Epithelial cell of proximal tubule (primary cell): ENCODE data around the gene MPO. TPM values are rescaled to one million over a fixed set of nuclear protein-coding genes. Genes with fewer than 3 reads are reported as not detected.

Experiments
- DNase-seq: peaks from one replicate; pipeline ENCODE4 v3.0.0-alpha.2; 2011; ENCODE audit warnings: low read depth
- H3K4me3 ChIP-seq: 2 replicates; pipeline ENCODE4 v1.5.1; 2011; ENCODE audit warnings: low read depth, mild to moderate bottlenecking, low read length
- total RNA-seq: library from RNA; depleted of rRNA; stranded (reverse); fragments of >200 nt; gene quantifications from 2 replicates; pipeline ENCODE4 v1.2.3, GENCODE V29; 2015
- TF ChIP-seq, protein P1 (sequence below): conservative IDR thresholded peaks from 2 replicates; pipeline ENCODE4 v1.5.1; 2012; ENCODE audit warnings: low read depth, mild to moderate bottlenecking, low read length

Gene MPO
- total RNA-seq, 1 donor from 2014 or later = not detected

DNA sequence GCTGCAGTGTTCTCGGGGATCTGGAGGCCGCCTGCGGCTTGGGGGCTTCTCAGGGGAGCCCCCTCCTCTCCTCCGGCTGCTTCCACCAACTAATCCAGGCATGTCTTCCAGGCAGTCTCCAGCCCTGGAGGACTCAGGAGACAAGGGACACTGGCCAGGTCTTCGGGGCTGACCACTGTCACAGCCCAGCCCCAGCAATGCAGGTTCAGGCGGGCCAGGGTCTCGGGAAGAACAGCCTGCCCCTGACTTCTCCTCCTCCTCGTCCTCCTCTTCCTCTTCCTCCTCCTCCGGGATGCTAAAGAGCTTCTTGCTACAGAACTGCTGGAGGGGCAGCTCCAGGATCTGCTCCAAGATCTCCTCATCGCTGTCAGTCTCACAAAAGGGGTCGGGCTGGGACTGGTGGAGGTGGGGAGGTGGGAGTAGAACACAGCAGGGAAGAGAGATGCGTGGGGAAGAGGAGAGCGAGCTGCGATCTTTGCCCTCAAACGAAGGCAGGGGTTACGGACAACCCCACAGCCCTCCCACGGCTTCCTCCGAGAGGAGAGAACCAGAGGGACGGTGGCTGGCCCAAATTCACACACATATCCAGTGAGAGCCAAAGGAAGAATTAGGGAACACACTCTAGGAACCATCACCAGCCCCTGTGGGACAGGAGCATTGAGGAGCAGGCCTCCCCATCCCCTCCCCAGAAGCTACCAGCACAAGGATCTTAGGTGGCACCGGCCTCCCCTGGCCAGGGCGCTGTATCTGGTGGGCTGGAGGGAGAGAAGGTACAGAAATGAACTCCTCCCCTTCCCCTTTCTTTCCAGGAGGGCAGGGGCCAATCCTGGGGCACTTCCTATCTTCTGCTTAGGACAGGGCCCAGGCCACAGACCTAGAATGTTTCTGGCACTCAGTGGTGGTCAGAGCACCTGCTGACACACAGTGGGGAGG, 28.5 kb upstream of the MPO start:
- TF ChIP-seq, protein P1, sequence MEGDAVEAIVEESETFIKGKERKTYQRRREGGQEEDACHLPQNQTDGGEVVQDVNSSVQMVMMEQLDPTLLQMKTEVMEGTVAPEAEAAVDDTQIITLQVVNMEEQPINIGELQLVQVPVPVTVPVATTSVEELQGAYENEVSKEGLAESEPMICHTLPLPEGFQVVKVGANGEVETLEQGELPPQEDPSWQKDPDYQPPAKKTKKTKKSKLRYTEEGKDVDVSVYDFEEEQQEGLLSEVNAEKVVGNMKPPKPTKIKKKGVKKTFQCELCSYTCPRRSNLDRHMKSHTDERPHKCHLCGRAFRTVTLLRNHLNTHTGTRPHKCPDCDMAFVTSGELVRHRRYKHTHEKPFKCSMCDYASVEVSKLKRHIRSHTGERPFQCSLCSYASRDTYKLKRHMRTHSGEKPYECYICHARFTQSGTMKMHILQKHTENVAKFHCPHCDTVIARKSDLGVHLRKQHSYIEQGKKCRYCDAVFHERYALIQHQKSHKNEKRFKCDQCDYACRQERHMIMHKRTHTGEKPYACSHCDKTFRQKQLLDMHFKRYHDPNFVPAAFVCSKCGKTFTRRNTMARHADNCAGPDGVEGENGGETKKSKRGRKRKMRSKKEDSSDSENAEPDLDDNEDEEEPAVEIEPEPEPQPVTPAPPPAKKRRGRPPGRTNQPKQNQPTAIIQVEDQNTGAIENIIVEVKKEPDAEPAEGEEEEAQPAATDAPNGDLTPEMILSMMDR = no peak
- no peak overlapping the region for H3K4me3 ChIP-seq

DNA sequence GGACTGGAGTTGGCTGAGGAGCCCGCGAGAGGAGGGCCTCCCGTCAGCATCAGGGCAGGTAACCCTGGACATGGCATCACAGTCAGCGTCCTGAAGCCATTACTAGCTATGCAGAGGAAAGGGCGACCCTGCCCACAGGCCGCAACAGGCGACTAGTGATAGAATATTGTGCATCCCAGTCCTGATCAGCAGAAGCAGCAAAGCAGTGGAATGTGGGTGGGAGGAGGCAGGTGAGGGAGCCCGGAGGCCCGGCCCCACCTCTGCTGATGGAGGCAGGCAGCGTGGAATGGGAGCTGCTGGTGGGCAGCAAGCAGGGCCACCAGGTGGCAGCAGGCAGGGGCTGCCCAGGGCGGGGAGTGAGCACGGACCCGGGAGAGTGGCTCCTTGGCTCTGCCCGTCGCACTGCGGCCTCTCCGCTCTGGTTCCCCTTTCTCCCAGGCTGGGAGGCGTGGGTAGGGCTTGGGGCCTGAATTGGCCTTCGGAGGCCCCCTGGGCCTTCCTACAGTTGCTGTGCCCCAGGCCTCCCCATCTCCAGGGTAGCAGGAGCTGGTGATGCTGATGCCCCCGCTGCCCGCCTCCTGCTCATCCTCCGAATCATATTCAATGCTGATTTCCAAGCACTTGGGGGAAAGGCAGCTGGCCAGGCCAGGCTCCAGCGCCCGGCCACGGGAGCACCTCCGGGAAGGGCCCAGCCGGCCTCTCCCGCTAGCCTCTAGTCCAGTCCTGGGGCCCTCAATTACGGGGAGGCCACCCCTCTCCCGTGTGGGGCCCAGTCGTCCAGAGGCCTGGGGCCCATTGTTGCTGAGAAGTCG, 27.6 kb upstream of the MPO start:
- H3K4me3 ChIP-seq = no peak overlapping the region
- DNase-seq = no peak
- TF ChIP-seq, protein P1 = no peak

More for the DNA sequence above, 28.5 kb upstream of the MPO start:
- DNase-seq = no peak

DNA sequence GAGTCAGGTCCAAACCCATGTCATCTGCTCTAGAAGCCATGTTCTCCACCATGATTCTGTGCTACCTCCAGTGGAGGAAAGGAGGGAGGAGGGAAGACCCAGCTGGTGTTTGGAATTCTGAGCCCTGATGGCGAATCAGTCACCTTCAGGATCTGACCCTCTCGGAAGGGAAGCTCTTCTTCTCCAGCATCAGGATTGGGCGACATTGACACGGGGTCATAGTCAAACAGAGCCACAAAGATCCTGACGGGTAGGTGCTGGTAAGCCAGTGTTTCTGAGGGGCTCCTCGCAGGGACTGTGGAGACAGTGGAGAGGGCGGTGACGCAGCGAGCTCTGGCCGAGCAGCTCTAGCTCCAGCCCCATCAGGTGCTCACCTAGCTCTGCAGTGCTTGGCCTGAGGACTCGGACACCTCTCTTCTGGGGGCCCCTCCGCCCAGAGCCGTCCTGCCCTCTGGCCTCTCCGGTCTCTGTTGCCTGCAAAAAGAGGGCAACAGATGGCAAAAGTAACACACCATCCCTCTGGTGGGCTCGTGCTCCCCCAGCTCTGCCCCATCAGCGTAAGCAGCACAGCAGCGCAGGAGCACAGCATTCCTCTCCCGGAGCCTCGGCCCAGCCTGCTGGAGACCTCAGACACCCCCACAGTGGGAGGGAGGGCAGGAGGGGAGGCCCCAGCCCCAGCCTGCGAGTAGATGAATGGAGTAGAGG, 26.9 kb upstream of the MPO start:
- H3K4me3 ChIP-seq = no peak overlapping the region
- TF ChIP-seq, protein P1 = no peak
- no peak for DNase-seq

DNA sequence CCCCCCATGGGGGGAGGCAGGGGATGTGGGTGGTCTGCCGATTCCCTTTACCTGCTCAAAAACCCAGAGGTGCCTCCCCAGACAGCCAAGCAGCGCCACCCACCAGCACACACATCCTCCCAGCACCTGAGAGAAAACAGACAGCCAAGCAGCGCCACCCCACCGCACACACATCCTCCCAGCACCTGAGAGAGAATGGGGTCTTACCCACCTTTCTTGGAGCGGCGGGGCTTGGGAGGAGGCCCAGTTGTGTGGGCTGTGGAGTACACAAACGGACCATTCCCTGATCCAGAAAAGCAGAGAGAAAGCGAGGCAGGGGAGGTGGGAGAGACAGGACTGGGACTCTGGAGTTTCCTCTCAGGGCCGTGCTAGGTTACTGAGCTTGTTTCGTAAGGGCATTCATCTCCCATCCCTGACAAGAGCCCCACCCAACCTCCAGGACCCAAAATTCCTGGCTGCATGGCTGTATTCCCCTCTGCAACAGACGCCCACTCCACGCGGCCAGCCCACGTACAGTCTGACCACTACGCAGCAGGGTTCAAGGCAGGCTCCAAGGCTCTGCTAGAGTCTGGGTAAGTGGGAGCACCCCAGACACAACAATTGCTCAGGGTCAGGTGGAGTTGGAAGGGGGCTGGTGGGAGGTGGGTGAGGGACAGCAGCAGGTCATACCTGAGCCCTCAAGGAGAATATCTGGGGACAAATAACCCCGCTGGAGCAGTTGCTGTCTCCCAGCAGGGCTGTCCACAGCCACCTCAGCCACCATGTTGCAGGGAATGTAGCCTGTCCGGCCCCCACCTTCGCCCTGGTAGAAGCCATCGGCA, 25.6 kb upstream of the MPO start:
- TF ChIP-seq, protein P1 = no peak
- no peak overlapping the region for H3K4me3 ChIP-seq
- no peak for DNase-seq

DNA sequence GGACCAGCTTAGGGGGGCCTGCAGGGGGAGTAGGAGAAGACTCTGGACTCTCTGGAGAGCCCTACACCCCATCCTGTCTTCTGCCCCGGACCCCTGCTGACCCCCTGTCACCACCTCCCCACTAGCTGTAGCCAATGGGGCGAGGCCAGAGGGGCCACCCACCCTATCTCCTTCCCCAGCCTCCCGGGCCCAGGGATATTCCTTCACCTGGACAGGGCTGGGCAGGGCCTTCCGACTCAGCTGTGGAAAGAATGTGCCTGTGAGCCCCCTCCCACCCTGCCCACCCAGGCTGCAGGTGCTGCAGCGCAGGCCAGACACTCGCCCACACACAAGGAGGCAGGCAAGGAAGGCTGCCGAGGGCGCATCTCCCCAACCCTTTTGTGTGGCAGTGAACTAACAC, 24.9 kb upstream of the MPO start:
- no peak overlapping the region for H3K4me3 ChIP-seq
- DNase-seq = no peak
- TF ChIP-seq, protein P1 = no peak
